ENCODE measurements around the gene MED10. TPM values are rescaled to one million over a fixed set of nuclear protein-coding genes. Genes with fewer than 3 reads are reported as not detected.
"Not testable (repeated sequence)": the region's sequence is repeated elsewhere in the genome, so short reads cannot be mapped to it uniquely, and the experiment has no call there.

The MED10 gene
- total RNA-seq, 1 donor from 2014 or later: 38.4 TPM

DNA sequence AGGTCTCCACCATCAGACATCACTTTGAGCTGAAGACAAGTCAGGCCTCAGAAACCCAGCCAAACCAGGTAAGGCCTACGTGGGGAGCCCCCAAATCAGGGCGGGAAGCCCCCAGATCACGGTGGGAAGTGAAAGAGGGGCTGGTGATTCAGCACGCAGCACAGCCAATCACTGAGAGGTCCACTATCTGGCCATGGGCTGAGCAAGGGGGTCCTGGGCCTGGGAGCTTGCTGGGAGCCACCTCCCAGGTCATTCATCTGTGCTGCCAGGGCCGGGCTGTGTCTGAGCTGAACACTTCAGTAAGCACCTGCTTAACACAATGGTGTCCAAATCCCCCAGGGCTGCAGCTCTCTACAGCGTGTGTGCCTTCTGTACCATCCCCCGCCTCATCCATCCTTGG lies 15.5 kb downstream of the MED10 start:
- DNase-seq (ENCODE audit: low spot score in 2 of 2, unreplicated experiment in 2 of 2): no peak
- H3K4me1 Mint-ChIP-seq: no peaks in the 10 kb centered on the region
- H3K4me3 Mint-ChIP-seq: no peak overlapping the region
- no peaks in the 10 kb centered on the region for H3K36me3 Mint-ChIP-seq
- H3K27ac Mint-ChIP-seq: no peak overlapping the region
- H3K9me3 Mint-ChIP-seq: no peaks in the 10 kb centered on the region
- peaks cover 3% of the 10 kb centered on the region for H3K27me3 Mint-ChIP-seq (ENCODE audit: low read depth)
- TF ChIP-seq, protein P1, sequence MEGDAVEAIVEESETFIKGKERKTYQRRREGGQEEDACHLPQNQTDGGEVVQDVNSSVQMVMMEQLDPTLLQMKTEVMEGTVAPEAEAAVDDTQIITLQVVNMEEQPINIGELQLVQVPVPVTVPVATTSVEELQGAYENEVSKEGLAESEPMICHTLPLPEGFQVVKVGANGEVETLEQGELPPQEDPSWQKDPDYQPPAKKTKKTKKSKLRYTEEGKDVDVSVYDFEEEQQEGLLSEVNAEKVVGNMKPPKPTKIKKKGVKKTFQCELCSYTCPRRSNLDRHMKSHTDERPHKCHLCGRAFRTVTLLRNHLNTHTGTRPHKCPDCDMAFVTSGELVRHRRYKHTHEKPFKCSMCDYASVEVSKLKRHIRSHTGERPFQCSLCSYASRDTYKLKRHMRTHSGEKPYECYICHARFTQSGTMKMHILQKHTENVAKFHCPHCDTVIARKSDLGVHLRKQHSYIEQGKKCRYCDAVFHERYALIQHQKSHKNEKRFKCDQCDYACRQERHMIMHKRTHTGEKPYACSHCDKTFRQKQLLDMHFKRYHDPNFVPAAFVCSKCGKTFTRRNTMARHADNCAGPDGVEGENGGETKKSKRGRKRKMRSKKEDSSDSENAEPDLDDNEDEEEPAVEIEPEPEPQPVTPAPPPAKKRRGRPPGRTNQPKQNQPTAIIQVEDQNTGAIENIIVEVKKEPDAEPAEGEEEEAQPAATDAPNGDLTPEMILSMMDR (IDR thresholded peaks at IDR 0.05; ENCODE audit: unreplicated experiment): no peak

DNA sequence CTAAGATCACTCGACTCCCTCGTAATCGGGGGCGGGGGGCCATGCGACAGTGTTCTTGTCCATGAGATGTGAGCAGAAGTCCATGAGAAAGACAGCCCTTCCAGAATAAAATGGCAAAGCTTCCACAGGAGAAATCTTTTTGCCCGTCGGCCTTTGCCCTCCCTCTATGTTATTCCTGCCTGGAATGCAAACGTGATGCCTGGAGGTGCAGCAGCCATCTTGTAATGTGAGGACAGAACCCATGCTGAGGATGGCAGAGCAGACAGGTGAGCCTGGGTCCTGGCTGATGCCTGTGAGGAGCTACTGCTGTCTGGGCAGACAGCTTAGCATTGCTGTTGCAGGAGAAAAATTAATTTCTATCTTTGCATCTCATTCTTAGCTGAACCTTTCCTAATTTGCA lies 17.2 kb downstream of the MED10 start:
- no peak for DNase-seq (ENCODE audit: low spot score in 2 of 2, unreplicated experiment in 2 of 2)
- H3K4me1 Mint-ChIP-seq: no peaks in the 10 kb centered on the region
- no peaks in the 10 kb centered on the region for H3K9me3 Mint-ChIP-seq
- TF ChIP-seq, protein P1 (IDR thresholded peaks at IDR 0.05; ENCODE audit: unreplicated experiment): no peak
- H3K27me3 Mint-ChIP-seq (ENCODE audit: low read depth): peaks cover 7% of the 10 kb centered on the region
- no peak overlapping the region for H3K27ac Mint-ChIP-seq
- H3K4me3 Mint-ChIP-seq: no peak overlapping the region
- H3K36me3 Mint-ChIP-seq: no peaks in the 10 kb centered on the region

- Mint-ChIP-seq H3K4me3 (no peak overlapping the region), H3K9me3 (no peaks in the 10 kb centered on the region)
- TF ChIP-seq, protein P1 (IDR thresholded peaks at IDR 0.05; ENCODE audit: unreplicated experiment): no peak
These were observed 17.8 kb downstream of the MED10 start for GRCh38 chr5:6360323-6361072.

GRCh38 chr5:6359555-6360322 lies 18.6 kb downstream of the MED10 start:
- H3K27me3 Mint-ChIP-seq (ENCODE audit: low read depth): peaks cover 17% of the 10 kb centered on the region
- no peak for DNase-seq (ENCODE audit: low spot score in 2 of 2, unreplicated experiment in 2 of 2)
- no peaks in the 10 kb centered on the region for H3K36me3 Mint-ChIP-seq
- H3K4me3 Mint-ChIP-seq: no peak overlapping the region
- H3K9me3 Mint-ChIP-seq: no peaks in the 10 kb centered on the region
- TF ChIP-seq, protein P1 (IDR thresholded peaks at IDR 0.05; ENCODE audit: unreplicated experiment): no peak
- no peaks in the 10 kb centered on the region for H3K4me1 Mint-ChIP-seq
- H3K27ac Mint-ChIP-seq: no peak overlapping the region

More at GRCh38 chr5:6360323-6361072, 17.8 kb downstream of the MED10 start:
- H3K27me3 Mint-ChIP-seq (ENCODE audit: low read depth): peaks cover 12% of the 10 kb centered on the region
- no peak for DNase-seq (ENCODE audit: low spot score in 2 of 2, unreplicated experiment in 2 of 2)
- no peaks in the 10 kb centered on the region for H3K4me1 Mint-ChIP-seq
- H3K36me3 Mint-ChIP-seq: no peaks in the 10 kb centered on the region
- H3K27ac Mint-ChIP-seq: no peak overlapping the region

GRCh38 chr5:6358434-6358820 lies 19.9 kb downstream of the MED10 start:
- no peak for DNase-seq (ENCODE audit: low spot score in 2 of 2, unreplicated experiment in 2 of 2)
- TF ChIP-seq, protein P1 (IDR thresholded peaks at IDR 0.05; ENCODE audit: unreplicated experiment): no peak
- Mint-ChIP-seq H3K9me3 (no peaks in the 10 kb centered on the region), H3K4me1 (no peaks in the 10 kb centered on the region), H3K36me3 (no peaks in the 10 kb centered on the region), H3K27me3 (ENCODE audit: low read depth) (peaks cover 27% of the 10 kb centered on the region), H3K4me3 (no peak overlapping the region), H3K27ac (no peak overlapping the region)

DNA sequence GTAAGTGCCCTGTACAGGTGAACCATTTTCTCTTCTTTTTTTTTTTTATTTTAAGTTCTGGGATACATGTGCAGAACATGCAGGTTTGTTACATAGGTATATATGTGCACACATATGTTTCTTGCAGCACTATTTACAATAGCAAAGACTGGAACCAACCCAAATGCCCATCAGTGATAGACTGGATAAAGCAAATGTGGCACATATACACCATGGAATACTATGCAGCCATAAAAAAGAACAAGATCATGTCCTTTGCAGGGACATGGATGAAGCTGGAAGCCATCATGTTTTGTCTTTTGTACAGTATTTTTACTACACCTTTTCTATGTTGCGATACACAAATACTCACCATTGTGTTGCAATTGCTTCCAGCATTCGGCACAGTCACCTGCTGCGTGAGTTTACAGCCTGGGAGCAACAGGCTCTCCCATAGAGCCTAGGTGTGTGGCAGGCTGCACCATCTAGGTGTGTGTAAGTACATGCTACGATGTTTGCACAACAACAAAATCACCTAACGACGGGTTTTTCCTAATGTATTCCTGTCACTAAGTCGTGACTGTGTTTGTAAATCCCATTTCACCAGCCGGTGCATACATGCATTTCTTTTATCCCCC lies 20.4 kb downstream of the MED10 start:
- peaks cover 31% of the 10 kb centered on the region for H3K27me3 Mint-ChIP-seq (ENCODE audit: low read depth)
- not testable (repeated sequence) for H3K36me3 Mint-ChIP-seq; DNase-seq (ENCODE audit: low spot score in 2 of 2, unreplicated experiment in 2 of 2); H3K4me3 Mint-ChIP-seq; H3K9me3 Mint-ChIP-seq; H3K27ac Mint-ChIP-seq; H3K4me1 Mint-ChIP-seq
